Endothelial cell of umbilical vein (primary cell): Measurements from ENCODE around the gene PIK3R4.

Source experiments
- CTCF ChIP-seq, 2 donors: IDR thresholded peaks; 1 replicate in 1 of 2; 2 replicates in 1 of 2; pipeline ENCODE4 v1.5.1; 2011; ENCODE audit warnings: low read length in 2 of 2, mild to moderate bottlenecking in 2 of 2, moderate library complexity in 2 of 2, control low read depth in 1 of 2, inconsistent platforms in 1 of 2, low read depth in 1 of 2; ENCODE audit not compliant: insufficient read depth in 1 of 2; ENCODE audit errors: extremely low read depth in 1 of 2
- EZH2 ChIP-seq: IDR thresholded peaks from 2 replicates; pipeline ENCODE4 v1.6.1; 2012; ENCODE audit warnings: borderline replicate concordance, low read depth, mild to moderate bottlenecking, moderate library complexity, low read length, inconsistent platforms; ENCODE audit not compliant: severe bottlenecking
- MAX ChIP-seq: IDR thresholded peaks from 2 replicates; pipeline ENCODE4 v1.6.1; 2011; ENCODE audit not compliant: insufficient read depth, insufficient read length
- POLR2A ChIP-seq: IDR thresholded peaks from 2 replicates; pipeline ENCODE4 v1.6.1; 2012; ENCODE audit warnings: low read depth, mild to moderate bottlenecking, control low read depth, low read length
- POLR2AphosphoS5 ChIP-seq: IDR thresholded peaks from 2 replicates; pipeline ENCODE4 v1.6.1; 2012; ENCODE audit warnings: low read depth, mild to moderate bottlenecking, control low read depth, low read length, moderate library complexity; ENCODE audit not compliant: insufficient read depth

DNA sequence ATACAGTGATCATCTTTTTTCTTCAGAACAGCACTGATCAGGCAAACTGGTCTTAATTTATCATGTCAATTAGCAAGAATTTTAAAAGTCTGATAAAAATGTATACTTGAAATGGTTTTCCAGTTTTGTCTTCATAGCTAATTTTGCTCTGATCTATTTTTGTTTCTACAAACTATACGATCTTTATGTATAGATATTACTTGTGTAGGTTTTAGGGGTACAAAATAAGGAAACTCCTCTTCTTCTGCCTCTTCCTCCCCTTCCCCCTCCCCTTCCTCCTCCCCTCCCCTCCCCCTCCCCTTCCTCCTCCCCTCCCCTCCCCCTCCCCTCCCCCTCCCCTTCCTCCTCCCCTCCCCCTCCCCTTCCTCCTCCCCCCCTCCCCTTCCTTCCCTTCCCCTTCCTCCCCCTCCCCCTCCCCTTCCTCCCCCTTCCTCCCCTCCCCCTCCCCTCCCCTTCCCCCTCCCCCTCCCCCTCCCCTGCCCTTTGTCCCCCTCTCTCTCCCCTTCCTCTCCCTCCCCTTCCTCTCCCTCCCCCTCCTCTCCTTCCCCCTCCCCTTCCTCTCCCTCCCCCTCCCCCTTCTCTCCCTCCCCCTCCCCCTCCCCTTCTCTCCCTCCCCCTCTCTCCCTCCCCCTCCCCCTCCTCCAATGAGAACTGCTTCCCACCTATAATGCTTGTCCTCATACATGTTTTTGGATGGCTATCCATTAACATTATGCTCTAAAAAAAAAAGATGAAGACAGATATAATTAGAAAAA, 110.0 kb downstream of the PIK3R4 start:
- no peak for TF ChIP-seq EZH2
- no peak for TF ChIP-seq CTCF (IDR thresholded peaks at IDR 0.05; ENCODE audit: extremely low read depth in 1 of 2, insufficient read depth in 1 of 2, low read depth in 1 of 2, low read length in 2 of 2)
- no peak for TF ChIP-seq POLR2AphosphoS5
- TF ChIP-seq POLR2A, result no peak
- no peak for TF ChIP-seq MAX
